Osteocyte (in vitro differentiated cells): ENCODE results near the gene ANKRD17. TPM values are rescaled to one million over a fixed set of nuclear protein-coding genes. Genes with fewer than 3 reads are reported as not detected.
"Not testable (repeated sequence)": the region's sequence is repeated elsewhere in the genome, so short reads cannot be mapped to it uniquely, and the experiment has no call there.

Source experiments
- DNase-seq: peaks from one replicate; pipeline ENCODE4 v3.0.0; 2021; ENCODE audit warnings: mixed read lengths; ENCODE audit not compliant: unreplicated experiment; ENCODE audit errors: extremely low spot score
- H3K27ac Mint-ChIP-seq: one replicate; pipeline ENCODE4 v1.8.0; 2021; ENCODE audit warnings: mild to moderate bottlenecking, mixed read lengths; ENCODE audit not compliant: unreplicated experiment
- H3K27me3 Mint-ChIP-seq: one replicate; pipeline ENCODE4 v1.8.0; 2021; ENCODE audit warnings: mixed read lengths; ENCODE audit not compliant: unreplicated experiment
- H3K36me3 Mint-ChIP-seq: one replicate; pipeline ENCODE4 v1.8.0; 2021; ENCODE audit warnings: mixed read lengths; ENCODE audit not compliant: unreplicated experiment
- H3K4me1 Mint-ChIP-seq: one replicate; pipeline ENCODE4 v1.8.0; 2021; ENCODE audit warnings: mixed read lengths; ENCODE audit not compliant: unreplicated experiment
- H3K4me3 Mint-ChIP-seq: one replicate; pipeline ENCODE4 v1.8.0; 2021; ENCODE audit warnings: mild to moderate bottlenecking, moderate library complexity, mixed read lengths; ENCODE audit not compliant: unreplicated experiment
- H3K9me3 Mint-ChIP-seq: one replicate; pipeline ENCODE4 v1.8.0; 2021; ENCODE audit warnings: mixed read lengths; ENCODE audit not compliant: unreplicated experiment
- CTCF ChIP-seq: fragments of 200-600 bp; sonication (generic); IDR thresholded peaks from 2 replicates; pipeline ENCODE4 v1.5.0; 2021; ENCODE audit warnings: antibody characterized with exemption, mild to moderate bottlenecking, moderate library complexity
- long read RNA-seq: library from polyadenylated mRNA; unstranded; transcript quantifications from one replicate; pipeline ENCODE4 v2.0.0, GENCODE V29; 2021
- total RNA-seq: library from RNA; stranded (reverse); gene quantifications from 2 replicates; pipeline ENCODE4 v1.2.1, GENCODE V29; 2021

ANKRD17 gene, protein sequence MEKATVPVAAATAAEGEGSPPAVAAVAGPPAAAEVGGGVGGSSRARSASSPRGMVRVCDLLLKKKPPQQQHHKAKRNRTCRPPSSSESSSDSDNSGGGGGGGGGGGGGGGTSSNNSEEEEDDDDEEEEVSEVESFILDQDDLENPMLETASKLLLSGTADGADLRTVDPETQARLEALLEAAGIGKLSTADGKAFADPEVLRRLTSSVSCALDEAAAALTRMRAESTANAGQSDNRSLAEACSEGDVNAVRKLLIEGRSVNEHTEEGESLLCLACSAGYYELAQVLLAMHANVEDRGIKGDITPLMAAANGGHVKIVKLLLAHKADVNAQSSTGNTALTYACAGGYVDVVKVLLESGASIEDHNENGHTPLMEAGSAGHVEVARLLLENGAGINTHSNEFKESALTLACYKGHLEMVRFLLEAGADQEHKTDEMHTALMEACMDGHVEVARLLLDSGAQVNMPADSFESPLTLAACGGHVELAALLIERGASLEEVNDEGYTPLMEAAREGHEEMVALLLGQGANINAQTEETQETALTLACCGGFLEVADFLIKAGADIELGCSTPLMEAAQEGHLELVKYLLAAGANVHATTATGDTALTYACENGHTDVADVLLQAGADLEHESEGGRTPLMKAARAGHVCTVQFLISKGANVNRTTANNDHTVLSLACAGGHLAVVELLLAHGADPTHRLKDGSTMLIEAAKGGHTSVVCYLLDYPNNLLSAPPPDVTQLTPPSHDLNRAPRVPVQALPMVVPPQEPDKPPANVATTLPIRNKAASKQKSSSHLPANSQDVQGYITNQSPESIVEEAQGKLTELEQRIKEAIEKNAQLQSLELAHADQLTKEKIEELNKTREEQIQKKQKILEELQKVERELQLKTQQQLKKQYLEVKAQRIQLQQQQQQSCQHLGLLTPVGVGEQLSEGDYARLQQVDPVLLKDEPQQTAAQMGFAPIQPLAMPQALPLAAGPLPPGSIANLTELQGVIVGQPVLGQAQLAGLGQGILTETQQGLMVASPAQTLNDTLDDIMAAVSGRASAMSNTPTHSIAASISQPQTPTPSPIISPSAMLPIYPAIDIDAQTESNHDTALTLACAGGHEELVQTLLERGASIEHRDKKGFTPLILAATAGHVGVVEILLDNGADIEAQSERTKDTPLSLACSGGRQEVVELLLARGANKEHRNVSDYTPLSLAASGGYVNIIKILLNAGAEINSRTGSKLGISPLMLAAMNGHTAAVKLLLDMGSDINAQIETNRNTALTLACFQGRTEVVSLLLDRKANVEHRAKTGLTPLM (N-terminal part only)
- 68.5 and 76.0 TPM in 2 replicates for total RNA-seq
- long read RNA-seq, partial matches to known transcripts: 207 of 236 reads
- long read RNA-seq, other reads (novel, unspliced or antisense): 29 of 236 reads

- peaks cover 40% of the 10 kb centered on the region for H3K4me1 Mint-ChIP-seq
- TF ChIP-seq CTCF: no peak
- peak within 1 kb of the TSS; percentile 100 for H3K27ac Mint-ChIP-seq
- peak; percentile 97 for DNase-seq
- no peaks in the 10 kb centered on the region for H3K27me3 Mint-ChIP-seq
- H3K4me3 Mint-ChIP-seq: peak within 1 kb of the TSS; percentile 99
- no peaks in the 10 kb centered on the region for H3K9me3 Mint-ChIP-seq
- no peaks in the 10 kb centered on the region for H3K36me3 Mint-ChIP-seq
Observed at GRCh38 chr4:73258686-73259570, at the start of gene ANKRD17. ANKRD17 (minus strand) TSS chr4:73258798; CDS start chr4:73258668, 130 bp downstream.

DNA sequence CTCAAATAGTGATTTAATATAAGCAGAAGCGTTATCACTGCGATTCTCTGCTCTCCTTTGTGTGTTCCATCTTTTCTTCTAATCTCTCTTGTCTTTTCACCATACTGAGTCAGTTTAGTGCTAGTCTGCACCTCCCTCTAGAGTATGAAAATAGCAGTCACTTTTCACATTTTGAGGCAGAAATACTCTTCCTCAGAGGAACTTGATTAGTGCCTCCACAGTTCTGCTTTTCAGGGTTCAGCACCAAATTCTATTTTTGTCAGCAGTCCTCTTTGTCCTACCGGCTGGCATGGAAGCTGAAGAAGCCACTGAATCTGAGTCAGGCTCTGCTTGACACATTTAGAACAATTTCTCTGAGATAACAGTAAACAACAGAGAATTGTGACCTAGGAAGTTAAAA lies 49.7 kb upstream of the ANKRD17 start:
- H3K27ac Mint-ChIP-seq: peak overlapping the region; percentile 6
- H3K27me3 Mint-ChIP-seq: no peaks in the 10 kb centered on the region
- TF ChIP-seq CTCF: peak; percentile 53
- H3K4me3 Mint-ChIP-seq: no peak overlapping the region
- H3K4me1 Mint-ChIP-seq: peaks cover 24% of the 10 kb centered on the region
- no peak for DNase-seq
- peaks cover 3% of the 10 kb centered on the region for H3K9me3 Mint-ChIP-seq
- no peaks in the 10 kb centered on the region for H3K36me3 Mint-ChIP-seq

GRCh38 chr4:73303711-73304110 lies 45.1 kb upstream of the ANKRD17 start:
- Mint-ChIP-seq H3K36me3 (no peaks in the 10 kb centered on the region), H3K9me3 (no peaks in the 10 kb centered on the region), H3K4me1 (peaks cover 6% of the 10 kb centered on the region), H3K27ac (no peak overlapping the region), H3K4me3 (no peak overlapping the region), H3K27me3 (no peaks in the 10 kb centered on the region)
- DNase-seq: no peak
- TF ChIP-seq CTCF: no peak

GRCh38 chr4:73299548-73300280 lies 41.1 kb upstream of the ANKRD17 start:
- Mint-ChIP-seq H3K4me3 (no peak overlapping the region), H3K36me3 (peaks cover 4% of the 10 kb centered on the region), H3K27ac (no peak overlapping the region), H3K27me3 (no peaks in the 10 kb centered on the region), H3K4me1 (no peaks in the 10 kb centered on the region), H3K9me3 (peaks cover 4% of the 10 kb centered on the region)
- no peak for DNase-seq
- TF ChIP-seq CTCF: no peak

- H3K9me3 Mint-ChIP-seq: peaks cover 14% of the 10 kb centered on the region
- H3K36me3 Mint-ChIP-seq, DNase-seq, H3K27ac Mint-ChIP-seq, H3K4me1 Mint-ChIP-seq, H3K27me3 Mint-ChIP-seq, H3K4me3 Mint-ChIP-seq: not testable (repeated sequence)
Observed at GRCh38 chr4:73292661-73293060, 34.1 kb upstream of the ANKRD17 start.
